GM23338 (cell line): ENCODE measurements around the gene FILIP1. TPM values are rescaled to one million over a fixed set of nuclear protein-coding genes. Genes with fewer than 3 reads are reported as not detected.
A peak's percentile ranks its signal among the peaks of the same experiment; 100 is the strongest.

Experiments used
- ATAC-seq: fragments of 200-7000 bp; cut with Tn5 transposase; 3 replicates; pipeline ENCODE4 v1.9.1; 2020
- DNase-seq: peaks from one replicate; pipeline ENCODE4 v3.0.0-alpha.2; 2015; ENCODE audit warnings: low spot score
- H2AFZ ChIP-seq: fragments of 200-600 bp; sonication (generic); 2 replicates; pipeline ENCODE4 v1.8.0; 2016; ENCODE audit warnings: antibody characterized with exemption, mild to moderate bottlenecking, moderate library complexity
- H3F3A ChIP-seq: fragments of 200-600 bp; sonication (generic); replicated peaks from 2 replicates; pipeline ENCODE4 v1.8.0; 2017; ENCODE audit warnings: antibody characterized with exemption, mixed run types, low read depth
- H3K27ac ChIP-seq: fragments of 200-600 bp; sonication (generic); 2 replicates; pipeline ENCODE4 v1.6.1; 2016; ENCODE audit warnings: low read depth
- H3K27me3 ChIP-seq: fragments of 200-600 bp; sonication (generic); 2 replicates; pipeline ENCODE4 v1.8.0; 2016; ENCODE audit warnings: mild to moderate bottlenecking, mixed run types, moderate library complexity; ENCODE audit not compliant: insufficient read depth
- H3K36me3 ChIP-seq: fragments of 200-600 bp; sonication (generic); 2 replicates; pipeline ENCODE4 v1.8.0; 2016; ENCODE audit warnings: mild to moderate bottlenecking; ENCODE audit not compliant: insufficient read depth
- H3K4me1 ChIP-seq: fragments of 200-600 bp; sonication (generic); 2 replicates; pipeline ENCODE4 v1.8.0; 2016; ENCODE audit warnings: mild to moderate bottlenecking, moderate library complexity; ENCODE audit not compliant: insufficient read depth
- H3K4me2 ChIP-seq: fragments of 200-600 bp; sonication (generic); 2 replicates; pipeline ENCODE4 v1.7.1; 2017; ENCODE audit warnings: mixed run types
- H3K4me3 ChIP-seq: fragments of 200-600 bp; sonication (generic); 2 replicates; pipeline ENCODE4 v1.6.1; 2016; ENCODE audit warnings: mixed run types
- H3K79me2 ChIP-seq: fragments of 200-600 bp; sonication (generic); replicated peaks from 2 replicates; pipeline ENCODE4 v1.8.0; 2017; ENCODE audit warnings: mild to moderate bottlenecking; ENCODE audit not compliant: insufficient read depth
- H3K9me2 ChIP-seq: fragments of 200-600 bp; sonication (generic); 2 replicates; pipeline ENCODE4 v1.8.0; 2017; ENCODE audit not compliant: insufficient read depth
- H4K20me1 ChIP-seq: fragments of 200-600 bp; sonication (generic); replicated peaks from 2 replicates; pipeline ENCODE4 v1.8.0; 2017; ENCODE audit warnings: mild to moderate bottlenecking; ENCODE audit not compliant: insufficient read depth
- H3K27ac Mint-ChIP-seq: 2 replicates; pipeline ENCODE4 v1.8.0; 2020; ENCODE audit warnings: inconsistent platforms, mild to moderate bottlenecking, moderate library complexity, mixed read lengths
- H3K27me3 Mint-ChIP-seq: 3 replicates; pipeline ENCODE4 v1.8.0; 2022; ENCODE audit warnings: low read depth, mild to moderate bottlenecking, moderate library complexity, mixed read lengths, inconsistent platforms; ENCODE audit not compliant: insufficient read depth, poor library complexity
- H3K36me3 Mint-ChIP-seq: 3 replicates; pipeline ENCODE4 v1.8.0; 2021; ENCODE audit warnings: low read depth, mild to moderate bottlenecking, inconsistent platforms, moderate library complexity, mixed read lengths
- H3K4me1 Mint-ChIP-seq: 3 replicates; pipeline ENCODE4 v1.8.0; 2020; ENCODE audit warnings: mild to moderate bottlenecking, inconsistent platforms, mixed read lengths
- H3K4me3 Mint-ChIP-seq: 3 replicates; pipeline ENCODE4 v1.8.0; 2021; ENCODE audit warnings: moderate library complexity, mild to moderate bottlenecking, inconsistent platforms, mixed read lengths
- H3K9me3 Mint-ChIP-seq: 3 replicates; pipeline ENCODE4 v1.8.0; 2020; ENCODE audit warnings: moderate library complexity, mild to moderate bottlenecking, inconsistent platforms, mixed read lengths
- CREB1 ChIP-seq: fragments of 250-450 bp; sonication (Bioruptor Pico); IDR thresholded peaks from 2 replicates; pipeline ENCODE4 v1.5.0; 2020; ENCODE audit warnings: low read depth, mild to moderate bottlenecking, moderate library complexity
- CTCF ChIP-seq, 2 experiments: fragments of 200-600 bp in 1 of 2; sonication (generic) in 1 of 2; conservative IDR thresholded peaks; 2 replicates each; pipeline versions ENCODE4 v1.5.1 to v1.6.1; 2016 to 2017; ENCODE audit warnings: antibody characterized with exemption in 2 of 2, low read depth in 2 of 2, mild to moderate bottlenecking in 2 of 2, moderate library complexity in 1 of 2
- ETS1 ChIP-seq: IDR thresholded peaks from 2 replicates; pipeline ENCODE4 v1.6.1; 2016; ENCODE audit warnings: antibody characterized with exemption
- EZH2 ChIP-seq: fragments of 200-600 bp; sonication (generic); IDR thresholded peaks from one replicate; pipeline ENCODE4 v1.8.0; 2017; ENCODE audit warnings: antibody characterized with exemption, mild to moderate bottlenecking, low read depth; ENCODE audit not compliant: unreplicated experiment
- EZH2phosphoT487 ChIP-seq: fragments of 200-600 bp; sonication (generic); IDR thresholded peaks from one replicate; pipeline ENCODE4 v1.8.1; 2018; ENCODE audit warnings: antibody characterized with exemption; ENCODE audit not compliant: unreplicated experiment
- JUNB ChIP-seq: IDR thresholded peaks from one replicate; pipeline ENCODE4 v1.6.1; 2016; ENCODE audit warnings: antibody characterized with exemption; ENCODE audit not compliant: unreplicated experiment
- NANOG ChIP-seq: IDR thresholded peaks from 2 replicates; pipeline ENCODE4 v1.6.1; 2016; ENCODE audit warnings: antibody characterized with exemption, borderline replicate concordance
- POLR2AphosphoS5 ChIP-seq: IDR thresholded peaks from 2 replicates; pipeline ENCODE4 v1.6.1; 2016; ENCODE audit warnings: antibody characterized with exemption, low read depth
- REST ChIP-seq: IDR thresholded peaks from one replicate; pipeline ENCODE4 v1.6.1; 2018; ENCODE audit warnings: antibody characterized with exemption; ENCODE audit not compliant: unreplicated experiment
- STAT1 ChIP-seq: IDR thresholded peaks from one replicate; pipeline ENCODE4 v1.6.1; 2016; ENCODE audit warnings: antibody characterized with exemption; ENCODE audit not compliant: unreplicated experiment
- ZNF114 ChIP-seq: fragments of 250-450 bp; sonication (Bioruptor Pico); IDR thresholded peaks from 2 replicates; pipeline ENCODE4 v1.5.0; 2020; ENCODE audit warnings: mild to moderate bottlenecking, moderate library complexity
- ZNF331 ChIP-seq: fragments of 250-450 bp; sonication (Bioruptor Pico); IDR thresholded peaks from 2 replicates; pipeline ENCODE4 v1.5.0; 2020; ENCODE audit warnings: low read depth, mild to moderate bottlenecking, moderate library complexity
- ZNF462 ChIP-seq: fragments of 250-450 bp; sonication (Bioruptor Pico); IDR thresholded peaks from 2 replicates; pipeline ENCODE4 v1.5.0; 2020; ENCODE audit warnings: mild to moderate bottlenecking, moderate library complexity
- polyA plus RNA-seq: library from polyadenylated mRNA; unstranded; fragments of >200 nt; fragmentation: Nextera tagmentation; extraction: Ambion mirVana; gene quantifications from 2 replicates; pipeline ENCODE4 v1.2.1, GENCODE V29; 2016
- total RNA-seq: library from RNA; depleted of rRNA; stranded (reverse); fragments of >200 nt; shearing (Covaris generic); gene quantifications from 2 replicates; pipeline ENCODE4 v1.2.3, GENCODE V29; 2014

Gene FILIP1
- total and polyA plus RNA-seq, 2 experiments from 2014 or later = 3.7 to 6.4 TPM

- H3K36me3 ChIP-seq = no peaks in the 10 kb centered on the region
- no peaks in the 10 kb centered on the region for H4K20me1 ChIP-seq
- Mint-ChIP-seq H3K4me3 (no peak overlapping the region), H3K4me1 (peaks cover 22% of the 10 kb centered on the region), H3K36me3 (no peaks in the 10 kb centered on the region), H3K27ac (no peak overlapping the region), H3K27me3 (no peaks in the 10 kb centered on the region), H3K9me3 (no peaks in the 10 kb centered on the region)
- no peaks in the 10 kb centered on the region for H3K9me2 ChIP-seq
- DNase-seq (no peak), ATAC-seq (peak; percentile 87)
- H2AFZ ChIP-seq = peak overlapping the region; percentile 61
- H3K27me3 ChIP-seq = no peaks in the 10 kb centered on the region
- no peak for TF ChIP-seq ETS1
- TF ChIP-seq ZNF331 (CRISPR knock-in tag) = no peak
- TF ChIP-seq JUNB = no peak
- TF ChIP-seq STAT1 = no peak
- no peak for TF ChIP-seq EZH2phosphoT487
- no peak for TF ChIP-seq ZNF114 (CRISPR knock-in tag)
- TF ChIP-seq REST = no peak
- no peak for TF ChIP-seq NANOG
- no peak for TF ChIP-seq CREB1 (CRISPR knock-in tag)
- no peak for TF ChIP-seq POLR2AphosphoS5
- TF ChIP-seq EZH2 = no peak
- no peak for TF ChIP-seq CTCF (conservative IDR thresholded peaks at IDR 0.05; ENCODE audit: low read depth in 2 of 2)
- TF ChIP-seq ZNF462 (CRISPR knock-in tag) = no peak
- no peaks in the 10 kb centered on the region for H3K79me2 ChIP-seq
- no peak overlapping the region for H3K4me2 ChIP-seq
- no peak overlapping the region for H3K27ac ChIP-seq
- no peak overlapping the region for H3K4me3 ChIP-seq
- peaks cover 7% of the 10 kb centered on the region for H3K4me1 ChIP-seq
- H3F3A ChIP-seq = no peaks in the 10 kb centered on the region
These were observed 12.2 kb downstream of the FILIP1 start for GRCh38 chr6:75481394-75481793.
